HG03520 (cell line): Measurements from ENCODE around the gene SLTM.
A peak's percentile ranks its signal among the peaks of the same experiment; 100 is the strongest.
"Not testable (repeated sequence)": the region's sequence is repeated elsewhere in the genome, so short reads cannot be mapped to it uniquely, and the experiment has no call there.

Experiments used
- ATAC-seq: cut with Tn5 transposase; IDR thresholded peaks from one replicate; pipeline ENCODE4 v1.9.1; 2021; ENCODE audit warnings: mild to moderate bottlenecking, moderate library complexity; ENCODE audit not compliant: unreplicated experiment

Gene SLTM

GRCh38 chr15:58933281-58934113 is at the start of gene SLTM:
Gene SLTM (minus strand): TSS chr15:58933679. CDS start chr15:58933565, 114 bp downstream.
- ATAC-seq, result peak; percentile 79

- ATAC-seq, result no peak
These were observed 49.8 kb upstream of the SLTM start for GRCh38 chr15:58983261-58983660.

- ATAC-seq, result no peak
These were observed 48.5 kb upstream of the SLTM start for GRCh38 chr15:58981808-58982475.

GRCh38 chr15:58980351-58980939 is 47.0 kb upstream of the SLTM start:
- ATAC-seq, result no peak

GRCh38 chr15:58977887-58978286 is 44.4 kb upstream of the SLTM start:
- no peak for ATAC-seq

GRCh38 chr15:58967479-58967878 is 34.0 kb upstream of the SLTM start:
- ATAC-seq, result no peak

- ATAC-seq, result no peak
These were observed 33.2 kb upstream of the SLTM start for GRCh38 chr15:58966698-58967097.

GRCh38 chr15:58962662-58963565 is 29.4 kb upstream of the SLTM start:
- ATAC-seq, result no peak

- no peak for ATAC-seq
These were observed 28.7 kb upstream of the SLTM start for GRCh38 chr15:58962136-58962535.

- no peak for ATAC-seq
These were observed 25.3 kb upstream of the SLTM start for GRCh38 chr15:58958811-58959210.

- ATAC-seq, result no peak
These were observed 23.9 kb upstream of the SLTM start for GRCh38 chr15:58957101-58957973.

GRCh38 chr15:58952751-58953150 is 19.3 kb upstream of the SLTM start:
- no peak for ATAC-seq

GRCh38 chr15:58951388-58952007 is 18.0 kb upstream of the SLTM start:
- no peak for ATAC-seq

GRCh38 chr15:58947179-58947578 is 13.7 kb upstream of the SLTM start:
- no peak for ATAC-seq

- not testable (repeated sequence) for ATAC-seq
These were observed 1.5 kb upstream of the SLTM start for GRCh38 chr15:58934974-58935373.

GRCh38 chr15:58934521-58934920 is 1.0 kb upstream of the SLTM start:
- no peak for ATAC-seq

- ATAC-seq, result no peak
These were observed 602 bp upstream of the SLTM start for GRCh38 chr15:58934114-58934447.

GRCh38 chr15:58932710-58933280 is 684 bp downstream of the SLTM start:
- ATAC-seq, result peak; percentile 35

GRCh38 chr15:58931987-58932588 is 1.4 kb downstream of the SLTM start:
- ATAC-seq, result no peak
